GM21390 (cell line): ENCODE measurements around the gene CD47.

Experiments
- ATAC-seq: cut with Tn5 transposase; IDR thresholded peaks from one replicate; pipeline ENCODE4 v1.9.1; 2021; ENCODE audit not compliant: unreplicated experiment

CD47 gene

GRCh38 chr3:108093021-108093420 is 2.2 kb upstream of the CD47 start:
- no peak for ATAC-seq

GRCh38 chr3:108092501-108092900 is 1.7 kb upstream of the CD47 start:
- no peak for ATAC-seq

- peak; percentile 2 for ATAC-seq
These were observed 843 bp upstream of the CD47 start for GRCh38 chr3:108091498-108092250.

GRCh38 chr3:108090049-108090700 is 656 bp downstream of the CD47 start:
- peak; percentile 20 for ATAC-seq

- ATAC-seq: no peak
These were observed 1.3 kb downstream of the CD47 start for GRCh38 chr3:108089579-108089978.

GRCh38 chr3:108088697-108089096 is 2.1 kb downstream of the CD47 start:
- ATAC-seq: peak; percentile 38

GRCh38 chr3:108088146-108088545 is 2.7 kb downstream of the CD47 start:
- no peak for ATAC-seq

- no peak for ATAC-seq
These were observed 4.2 kb downstream of the CD47 start for GRCh38 chr3:108086653-108087052.

GRCh38 chr3:108085810-108086350 is 5.0 kb downstream of the CD47 start:
- ATAC-seq: no peak

GRCh38 chr3:108085370-108085769 is 5.5 kb downstream of the CD47 start:
- ATAC-seq: no peak

GRCh38 chr3:108079877-108080276 is 11.0 kb downstream of the CD47 start:
- no peak for ATAC-seq

GRCh38 chr3:108079043-108079442 is 11.8 kb downstream of the CD47 start:
- ATAC-seq: no peak

GRCh38 chr3:108076564-108076963 is 14.3 kb downstream of the CD47 start:
- no peak for ATAC-seq

- ATAC-seq: no peak
These were observed 16.9 kb downstream of the CD47 start for GRCh38 chr3:108073764-108074431.

GRCh38 chr3:108071368-108071767 is 19.5 kb downstream of the CD47 start:
- no peak for ATAC-seq

- ATAC-seq: no peak
These were observed 20.5 kb downstream of the CD47 start for GRCh38 chr3:108070356-108070755.

GRCh38 chr3:108067768-108068167 is 23.1 kb downstream of the CD47 start:
- no peak for ATAC-seq

- ATAC-seq: no peak
These were observed 25.7 kb downstream of the CD47 start for GRCh38 chr3:108065096-108065495.

- ATAC-seq: no peak
These were observed 26.4 kb downstream of the CD47 start for GRCh38 chr3:108064293-108064887.

- no peak for ATAC-seq
These were observed 28.8 kb downstream of the CD47 start for GRCh38 chr3:108062051-108062450.

- ATAC-seq: no peak
These were observed 30.5 kb downstream of the CD47 start for GRCh38 chr3:108060331-108060730.
